Retinal pigment epithelial cell (primary cell): ENCODE measurements around the gene SP6.

ENCODE experiments used
- DNase-seq: peaks from one replicate; pipeline ENCODE4 v3.0.0-alpha.2; 2010; ENCODE audit warnings: low read depth
- H3K4me3 ChIP-seq: 2 replicates; pipeline ENCODE4 v1.5.1; 2011; ENCODE audit warnings: mild to moderate bottlenecking, low read length, control low read depth, moderate library complexity
- TF ChIP-seq, protein P1 (sequence below): conservative IDR thresholded peaks from 2 replicates; pipeline ENCODE4 v1.5.1; 2011; ENCODE audit warnings: low read depth, low read length, control low read depth, inconsistent platforms

Gene SP6

DNA sequence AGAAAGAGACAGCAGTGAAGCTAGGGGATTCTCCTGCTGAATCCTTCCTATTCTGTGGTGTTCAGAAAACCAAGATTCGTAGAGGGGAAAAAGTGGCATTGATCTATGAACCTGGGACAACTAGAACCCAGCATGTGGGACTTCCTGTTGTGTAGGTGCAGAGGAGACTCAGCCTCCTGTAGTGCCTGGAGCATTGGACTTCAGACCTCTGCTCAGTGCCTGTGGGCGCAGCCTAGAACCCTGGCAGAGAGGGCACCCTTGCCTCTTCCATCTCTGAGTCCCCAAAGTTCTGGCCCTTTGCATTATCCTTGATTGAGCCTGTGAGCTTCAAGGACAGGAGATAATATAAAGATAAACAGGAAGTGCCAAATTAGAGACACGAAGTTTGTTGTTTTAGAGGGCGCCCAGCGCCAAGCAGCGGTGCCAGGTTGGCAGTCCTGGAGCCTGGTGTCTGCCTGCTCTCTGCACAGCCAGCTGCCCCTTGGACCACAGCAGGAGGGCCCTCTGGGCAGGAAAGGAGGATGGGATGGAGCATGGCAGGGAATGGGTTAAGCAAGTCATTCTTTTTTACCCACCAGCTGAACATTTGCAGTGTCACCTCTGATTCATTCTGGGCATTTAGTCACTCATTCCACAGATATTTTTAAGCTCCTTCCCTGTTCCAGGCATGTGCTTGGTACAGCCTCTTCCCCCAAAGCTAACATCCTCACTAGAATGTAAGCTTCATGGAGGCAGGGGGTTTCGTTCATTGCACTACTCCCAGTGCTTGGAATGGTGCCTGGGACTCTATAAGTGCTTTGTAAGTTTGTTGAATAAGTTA lies 11.9 kb upstream of the SP6 start:
- peak; percentile 43 for DNase-seq

DNA sequence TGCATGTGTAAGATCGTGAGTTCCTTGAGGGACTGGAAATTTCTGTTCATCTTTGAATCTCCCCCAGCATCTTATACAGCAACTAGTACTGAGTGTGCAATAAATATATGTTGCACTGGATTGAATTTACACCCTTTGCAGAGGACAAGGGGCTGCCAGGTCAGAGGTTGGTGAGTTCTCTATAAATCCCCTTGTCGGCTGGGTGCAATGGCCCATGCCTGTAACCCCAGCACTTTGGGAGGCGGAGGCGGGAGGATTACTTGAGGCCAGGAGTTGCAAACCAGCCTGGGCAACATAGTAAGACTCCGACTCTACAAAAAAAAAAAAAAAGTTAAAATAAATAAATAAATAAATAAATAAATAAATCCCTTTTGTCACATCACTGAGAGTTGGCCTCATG lies 9.4 kb upstream of the SP6 start:
- no peak overlapping the region for H3K4me3 ChIP-seq
- no peak for DNase-seq
- TF ChIP-seq, protein P1, sequence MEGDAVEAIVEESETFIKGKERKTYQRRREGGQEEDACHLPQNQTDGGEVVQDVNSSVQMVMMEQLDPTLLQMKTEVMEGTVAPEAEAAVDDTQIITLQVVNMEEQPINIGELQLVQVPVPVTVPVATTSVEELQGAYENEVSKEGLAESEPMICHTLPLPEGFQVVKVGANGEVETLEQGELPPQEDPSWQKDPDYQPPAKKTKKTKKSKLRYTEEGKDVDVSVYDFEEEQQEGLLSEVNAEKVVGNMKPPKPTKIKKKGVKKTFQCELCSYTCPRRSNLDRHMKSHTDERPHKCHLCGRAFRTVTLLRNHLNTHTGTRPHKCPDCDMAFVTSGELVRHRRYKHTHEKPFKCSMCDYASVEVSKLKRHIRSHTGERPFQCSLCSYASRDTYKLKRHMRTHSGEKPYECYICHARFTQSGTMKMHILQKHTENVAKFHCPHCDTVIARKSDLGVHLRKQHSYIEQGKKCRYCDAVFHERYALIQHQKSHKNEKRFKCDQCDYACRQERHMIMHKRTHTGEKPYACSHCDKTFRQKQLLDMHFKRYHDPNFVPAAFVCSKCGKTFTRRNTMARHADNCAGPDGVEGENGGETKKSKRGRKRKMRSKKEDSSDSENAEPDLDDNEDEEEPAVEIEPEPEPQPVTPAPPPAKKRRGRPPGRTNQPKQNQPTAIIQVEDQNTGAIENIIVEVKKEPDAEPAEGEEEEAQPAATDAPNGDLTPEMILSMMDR = no peak

More for the DNA sequence above, 11.9 kb upstream of the SP6 start:
- TF ChIP-seq, protein P1 = no peak
- no peak overlapping the region for H3K4me3 ChIP-seq

DNA sequence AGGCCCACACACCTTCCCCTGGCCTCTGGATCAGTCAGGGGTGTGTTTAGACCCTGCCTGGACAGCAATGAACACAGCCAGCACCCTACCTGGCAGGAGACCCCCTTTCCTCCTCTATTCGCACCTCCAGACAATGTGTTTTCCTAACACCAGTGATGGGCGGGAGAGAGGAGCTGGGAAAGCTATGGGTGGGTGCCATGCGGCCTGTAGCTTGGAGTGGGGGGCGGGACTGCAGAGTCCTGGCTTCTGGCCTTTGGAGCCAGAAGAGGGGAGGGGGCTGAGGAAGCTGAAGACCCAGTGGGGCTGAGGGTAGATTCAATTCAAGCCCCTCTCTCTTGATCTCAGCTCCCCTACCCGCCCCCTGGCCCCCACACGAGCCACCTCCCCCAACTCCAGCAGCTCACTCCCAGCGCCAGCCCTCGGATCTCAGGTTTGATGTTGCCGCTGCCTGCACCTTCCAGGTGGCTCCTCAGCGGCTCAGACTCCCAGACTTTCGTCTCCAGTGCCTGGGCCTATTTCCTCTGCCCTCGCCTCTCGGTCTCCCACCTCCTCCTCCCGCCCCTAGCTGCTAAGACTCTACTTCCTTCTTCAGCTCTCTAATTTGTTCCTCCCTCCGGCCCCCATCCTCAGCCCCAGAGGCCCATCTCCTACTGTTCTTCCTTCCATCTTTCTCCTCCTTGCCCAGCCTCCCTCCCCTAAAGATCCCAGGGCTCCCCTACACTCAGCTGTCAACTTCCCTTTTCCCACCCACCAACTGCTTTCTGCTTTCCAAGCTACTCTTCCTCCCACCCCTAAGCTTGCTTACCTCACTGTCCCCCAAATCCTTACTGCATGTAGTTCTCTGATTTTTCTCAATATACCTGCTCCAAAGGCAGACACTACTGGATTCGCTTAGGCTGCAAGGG lies 6.8 kb upstream of the SP6 start:
- TF ChIP-seq, protein P1 = no peak
- DNase-seq = no peak
- H3K4me3 ChIP-seq = no peak overlapping the region

DNA sequence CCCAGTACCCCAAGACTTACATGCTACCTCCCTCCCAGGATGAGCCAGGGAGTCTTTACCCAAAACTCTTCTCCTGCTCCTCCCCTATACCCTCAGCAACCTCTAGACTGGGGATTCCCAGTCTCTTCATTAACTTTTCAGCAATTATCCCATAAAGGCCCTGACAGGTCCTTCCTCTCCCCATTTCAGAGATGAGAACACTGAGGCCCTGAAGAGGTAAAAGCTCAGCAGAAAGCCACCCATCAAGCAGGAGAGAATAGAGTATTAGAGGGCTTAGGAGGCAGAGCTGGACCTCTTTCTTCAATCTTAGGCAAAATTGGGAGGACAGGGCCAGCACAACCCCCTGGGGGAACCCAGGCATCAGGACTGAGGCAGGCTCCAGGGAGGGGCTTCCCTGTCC lies 5.9 kb upstream of the SP6 start:
- TF ChIP-seq, protein P1 = no peak
- DNase-seq = no peak
- no peak overlapping the region for H3K4me3 ChIP-seq

DNA sequence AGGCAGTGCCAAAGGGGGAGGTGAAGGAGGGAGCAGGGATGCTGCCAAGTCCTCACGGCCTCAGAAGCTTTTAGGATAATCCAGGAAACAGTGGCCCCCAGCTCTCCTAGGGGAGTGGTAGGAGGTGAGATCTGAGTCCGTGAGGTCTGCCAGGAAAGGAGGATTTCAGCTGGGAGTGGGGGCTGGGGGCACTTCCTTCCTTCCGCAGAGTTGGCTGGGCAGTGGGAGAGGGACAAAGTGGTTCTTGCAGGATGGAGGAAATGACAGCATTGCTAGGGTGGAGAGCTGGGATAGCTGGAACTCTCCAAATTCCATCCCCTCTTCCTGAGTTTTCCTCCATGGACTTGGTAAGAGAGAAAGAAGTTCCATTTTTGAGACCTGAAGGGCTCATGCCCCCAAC lies 4.8 kb upstream of the SP6 start:
- no peak for DNase-seq
- TF ChIP-seq, protein P1 = no peak

DNA sequence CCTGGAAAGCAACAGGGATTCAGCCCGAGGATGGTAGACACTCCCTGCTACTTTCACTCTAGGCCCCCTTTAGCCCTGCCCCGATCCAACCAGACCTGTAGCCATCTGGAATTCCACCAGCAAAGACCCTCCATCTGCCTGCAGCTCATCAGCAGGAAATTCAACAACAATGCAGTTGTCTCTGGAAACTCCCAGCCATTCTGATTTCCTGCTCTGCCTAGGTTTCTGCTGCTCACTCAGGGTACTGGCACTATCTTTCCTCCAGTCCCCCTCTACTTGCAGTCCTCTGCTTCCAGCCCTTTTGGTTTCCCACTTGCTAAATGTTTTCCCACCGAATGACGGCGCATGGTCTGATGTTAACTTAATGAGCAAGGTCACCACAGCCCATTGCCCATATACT lies 2.7 kb upstream of the SP6 start:
- TF ChIP-seq, protein P1 = no peak
- H3K4me3 ChIP-seq = no peak overlapping the region
- no peak for DNase-seq

More for the DNA sequence above, 4.8 kb upstream of the SP6 start:
- no peak overlapping the region for H3K4me3 ChIP-seq
